HEK293T (cell line): ENCODE data around the gene USP13.
A peak's percentile ranks its signal among the peaks of the same experiment; 100 is the strongest.
"Not testable (repeated sequence)": the region's sequence is repeated elsewhere in the genome, so short reads cannot be mapped to it uniquely, and the experiment has no call there.

Experiments
- CTCF ChIA-PET: fragments of 350-600 bp; formaldehyde crosslinking; extraction: SDS; loops from one replicate; lab custom pipeline; 2021; ENCODE audit warnings: antibody characterized with exemption, inconsistent platforms; lab: Yijun Ruan, JAX
- POLR2A ChIA-PET: fragments of 350-600 bp; formaldehyde crosslinking; extraction: SDS; loops from one replicate; lab custom pipeline; 2020; ENCODE audit warnings: antibody characterized with exemption, inconsistent platforms; lab: Yijun Ruan, JAX
- DNase-seq: peaks from one replicate; pipeline ENCODE4 v3.0.0; 2012; ENCODE audit warnings: mixed read lengths; ENCODE audit errors: extremely low spot score
- ARNT ChIP-seq: fragments of 450-650 bp; IDR thresholded peaks from 2 replicates; pipeline ENCODE4 v1.6.1; 2017; ENCODE audit warnings: mild to moderate bottlenecking
- BHLHE40 ChIP-seq: fragments of 450-650 bp; IDR thresholded peaks from 2 replicates; pipeline ENCODE4 v1.6.1; 2016; ENCODE audit warnings: mild to moderate bottlenecking, moderate library complexity, borderline replicate concordance
- CTBP1 ChIP-seq: fragments of 450-650 bp; IDR thresholded peaks from 2 replicates; pipeline ENCODE4 v1.6.1; 2016; ENCODE audit warnings: borderline replicate concordance
- ELF4 ChIP-seq: fragments of 450-650 bp; IDR thresholded peaks from 2 replicates; pipeline ENCODE4 v1.6.1; 2017; ENCODE audit warnings: antibody characterized with exemption
- FOXA1 ChIP-seq: fragments of 450-650 bp; IDR thresholded peaks from 2 replicates; pipeline ENCODE4 v1.6.1; 2016; ENCODE audit warnings: mild to moderate bottlenecking
- FOXK2 ChIP-seq: fragments of 450-650 bp; IDR thresholded peaks from 2 replicates; pipeline ENCODE4 v1.6.1; 2016; ENCODE audit warnings: mild to moderate bottlenecking
- FOXM1 ChIP-seq: fragments of 450-650 bp; IDR thresholded peaks from 2 replicates; pipeline ENCODE4 v1.6.1; 2017; ENCODE audit warnings: mild to moderate bottlenecking, borderline replicate concordance
- HDGF ChIP-seq: fragments of 450-650 bp; IDR thresholded peaks from 2 replicates; pipeline ENCODE4 v1.6.1; 2017; ENCODE audit warnings: antibody characterized with exemption, borderline replicate concordance
- L3MBTL2 ChIP-seq: fragments of 450-650 bp; conservative IDR thresholded peaks from 2 replicates; pipeline ENCODE4 v1.6.1; 2016; ENCODE audit warnings: mild to moderate bottlenecking
- LEF1 ChIP-seq: fragments of 450-650 bp; IDR thresholded peaks from 2 replicates; pipeline ENCODE4 v1.6.1; 2017; ENCODE audit warnings: mild to moderate bottlenecking, borderline replicate concordance
- NFRKB ChIP-seq: fragments of 450-650 bp; IDR thresholded peaks from 2 replicates; pipeline ENCODE4 v1.6.1; 2016; ENCODE audit warnings: mild to moderate bottlenecking, moderate library complexity
- PKNOX1 ChIP-seq: fragments of 450-650 bp; IDR thresholded peaks from 2 replicates; pipeline ENCODE4 v1.6.1; 2016
- SP1 ChIP-seq: fragments of 450-650 bp; IDR thresholded peaks from 2 replicates; pipeline ENCODE4 v1.6.1; 2017
- SUZ12 ChIP-seq: fragments of 450-650 bp; IDR thresholded peaks from 2 replicates; pipeline ENCODE4 v1.6.1; 2016; ENCODE audit warnings: mild to moderate bottlenecking
- TARDBP ChIP-seq: fragments of 450-650 bp; IDR thresholded peaks from 2 replicates; pipeline ENCODE4 v1.6.1; 2016
- ZNF384 ChIP-seq: fragments of 450-650 bp; IDR thresholded peaks from 2 replicates; pipeline ENCODE4 v1.6.1; 2016

USP13 gene

DNA sequence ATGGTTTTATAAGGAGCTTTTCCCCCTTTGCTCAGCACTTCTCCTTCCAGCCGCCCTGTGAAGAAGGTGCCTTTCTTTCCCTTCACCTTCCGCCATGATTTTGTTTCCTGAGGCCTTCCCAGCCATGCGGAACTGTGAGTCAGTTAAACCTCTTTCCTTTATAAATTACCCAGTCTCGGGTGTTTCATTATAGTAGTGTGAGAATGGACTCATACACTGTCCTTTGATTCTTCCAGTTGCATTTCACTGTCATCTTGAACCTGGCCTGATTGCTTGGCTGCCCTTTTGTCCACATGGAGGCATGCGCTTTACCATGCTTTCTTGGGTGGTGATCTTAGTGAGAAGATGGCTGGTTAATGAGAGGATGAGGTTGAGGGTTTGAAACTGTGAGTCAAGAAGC, 23.2 kb downstream of the USP13 start:
- no peak for DNase-seq
- POLR2A ChIA-PET = interaction anchor here (0.9 kb wide), 1 partner anchor 114 kb away, joined by 3 read pairs; the partner anchor contains the start of gene ACTL6A
- TF ChIP-seq NFRKB = no peak
- TF ChIP-seq ZNF384 = no peak
- TF ChIP-seq BHLHE40 = no peak
- CTCF ChIA-PET = no interaction called here

- no peak for TF ChIP-seq NFRKB
- TF ChIP-seq FOXK2 = no peak
- TF ChIP-seq CTBP1 = no peak
- no peak for TF ChIP-seq TARDBP
- no peak for TF ChIP-seq HDGF
- ChIA-PET CTCF (no interaction called here), POLR2A (no interaction called here)
- no peak for DNase-seq
These were observed 25.0 kb downstream of the USP13 start for GRCh38 chr3:179677884-179678283.

GRCh38 chr3:179681492-179682263, 28.8 kb downstream of the USP13 start:
- CTCF ChIA-PET = no interaction called here
- TF ChIP-seq PKNOX1 (no peak), L3MBTL2 (0 out of 2 replicates have a peak, but pooled peaks have one; percentile 15)
- POLR2A ChIA-PET = no interaction called here
- DNase-seq = no peak

- no peak for DNase-seq
- POLR2A ChIA-PET = no interaction called here
- CTCF ChIA-PET = no interaction called here
- TF ChIP-seq SP1 = no peak
- no peak for TF ChIP-seq FOXK2
- TF ChIP-seq L3MBTL2 = no peak
- no peak for TF ChIP-seq FOXM1
- TF ChIP-seq CTBP1 = no peak
- no peak for TF ChIP-seq BHLHE40
- TF ChIP-seq NFRKB = no peak
- no peak for TF ChIP-seq ZNF384
- no peak for TF ChIP-seq PKNOX1
- no peak for TF ChIP-seq TARDBP
- TF ChIP-seq FOXA1 = no peak
- TF ChIP-seq SUZ12 = no peak
- TF ChIP-seq ELF4 = no peak
- no peak for TF ChIP-seq HDGF
- TF ChIP-seq LEF1 = no peak
- no peak for TF ChIP-seq ARNT
These were observed 29.7 kb downstream of the USP13 start for GRCh38 chr3:179682426-179683080.

- POLR2A ChIA-PET, DNase-seq, CTCF ChIA-PET: not testable (repeated sequence)
These were observed 30.4 kb downstream of the USP13 start for GRCh38 chr3:179683286-179683685.

GRCh38 chr3:179687967-179688535, 35.2 kb downstream of the USP13 start:
- POLR2A ChIA-PET = no interaction called here
- DNase-seq = no peak
- CTCF ChIA-PET = no interaction called here
- TF ChIP-seq ARNT (no peak), BHLHE40 (no peak), FOXK2 (no peak), PKNOX1 (no peak), SUZ12 (no peak), FOXA1 (no peak), ZNF384 (no peak), HDGF (no peak), ELF4 (no peak), L3MBTL2 (no peak), TARDBP (no peak), LEF1 (no peak), FOXM1 (no peak), CTBP1 (no peak), NFRKB (no peak)

DNA sequence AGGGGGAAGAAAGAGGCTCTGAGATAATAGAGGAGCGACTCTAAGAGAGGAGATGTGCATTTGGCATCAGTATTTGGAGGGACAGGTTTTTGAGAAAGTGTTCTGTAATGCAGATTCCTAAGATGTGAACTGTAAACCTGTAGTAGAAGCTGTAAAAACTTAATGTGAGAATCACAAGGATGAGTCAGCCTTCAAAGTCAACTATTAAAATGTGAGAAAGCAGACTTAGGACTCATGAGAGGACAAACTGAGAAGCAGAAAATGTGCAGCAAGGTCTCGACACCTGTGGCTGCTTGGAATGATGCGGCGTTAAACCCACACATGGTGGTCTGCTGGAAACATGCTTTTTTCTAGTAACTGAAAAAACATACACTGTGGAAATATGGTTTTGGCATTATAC, 36.0 kb downstream of the USP13 start:
- TF ChIP-seq PKNOX1 (no peak), L3MBTL2 (no peak), ARNT (no peak), LEF1 (no peak), SUZ12 (no peak), CTBP1 (no peak), NFRKB (no peak), ZNF384 (no peak), HDGF (no peak), BHLHE40 (no peak), ELF4 (no peak), FOXK2 (no peak), FOXM1 (no peak), TARDBP (no peak), FOXA1 (no peak), SP1 (no peak)
- ChIA-PET POLR2A (no interaction called here), CTCF (no interaction called here)
- no peak for DNase-seq
